Measurements from ENCODE around the gene RITA1.

RITA1 gene

DNA sequence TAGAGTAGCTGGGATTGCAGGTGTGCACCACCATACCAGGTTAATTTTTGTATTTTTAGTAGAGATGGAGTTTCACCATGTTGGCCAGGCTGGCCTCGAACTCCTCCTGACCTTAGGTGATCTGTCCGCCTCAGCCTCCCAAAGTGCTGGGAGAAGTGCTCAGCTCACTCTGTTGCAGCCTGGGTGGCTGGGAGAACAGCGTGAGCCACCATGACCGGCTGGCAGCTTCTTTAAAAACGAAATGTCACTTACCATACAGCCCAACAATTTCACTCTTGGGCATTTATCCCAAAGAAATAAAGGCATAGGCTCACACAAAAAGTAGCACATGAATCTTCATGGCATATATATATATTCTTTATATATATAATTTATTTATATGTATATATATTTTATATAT is 40.7 kb upstream of the RITA1 start:
- H3K36me3 ChIP-seq (ENCODE audit: insufficient read depth, low read length): no peaks in the 10 kb centered on the region
- H3K4me3 ChIP-seq (ENCODE audit: low read depth in 1 of 2, low read length in 2 of 2): no peak overlapping the region
- H3K27me3 ChIP-seq (ENCODE audit: control insufficient read depth in 1 of 2, insufficient read depth in 2 of 2, low read length in 2 of 2): no peaks in the 10 kb centered on the region
- no peak overlapping the region for H3K9ac ChIP-seq (ENCODE audit: low read length)
- H3K27ac ChIP-seq (ENCODE audit: low read depth, low read length): no peak overlapping the region
- no peaks in the 10 kb centered on the region for H3K9me3 ChIP-seq (ENCODE audit: low read length)
- H3K4me1 ChIP-seq (ENCODE audit: insufficient read depth, low read length): peaks cover 6% of the 10 kb centered on the region

DNA sequence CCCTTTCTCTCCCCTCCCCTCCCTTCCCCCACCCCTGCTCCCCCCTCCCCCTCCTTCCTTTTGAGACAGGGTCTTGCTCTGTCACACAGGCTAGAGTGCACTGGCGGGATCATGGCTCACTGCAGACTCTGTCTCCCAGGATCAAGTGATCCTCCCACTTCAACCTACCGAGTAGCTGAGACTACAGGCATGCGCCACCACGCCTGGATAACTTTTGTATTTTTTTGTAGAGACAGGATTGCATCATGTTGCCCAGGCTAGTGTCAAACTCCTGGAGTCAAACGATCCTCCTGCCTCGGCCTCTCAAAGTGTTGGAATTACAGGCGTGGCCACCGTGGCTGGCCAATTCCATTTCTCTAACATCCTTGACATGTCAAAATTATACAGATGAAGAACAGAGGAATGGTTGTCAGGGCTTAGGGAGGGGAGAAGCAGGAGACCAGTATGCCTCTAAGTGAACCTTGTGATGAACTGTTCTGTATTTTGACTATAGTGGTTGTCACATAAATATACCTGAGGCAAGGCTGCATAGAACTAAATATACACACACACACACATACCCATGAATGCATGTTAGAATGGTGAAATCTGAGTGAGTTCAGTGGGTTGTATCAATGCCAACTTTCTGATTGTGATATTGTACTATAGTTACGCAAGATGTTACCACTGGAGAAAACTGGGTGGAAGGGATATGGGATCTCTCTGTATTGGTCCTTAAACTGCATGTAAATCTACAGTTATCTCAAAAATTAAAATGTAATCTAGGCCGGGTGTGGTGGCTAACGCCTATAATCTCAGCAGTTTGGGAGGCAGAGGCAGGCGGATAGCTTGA is 39.6 kb upstream of the RITA1 start:
- H3K27me3 ChIP-seq (ENCODE audit: control insufficient read depth in 1 of 2, insufficient read depth in 2 of 2, low read length in 2 of 2): no peaks in the 10 kb centered on the region
- H3K36me3 ChIP-seq (ENCODE audit: insufficient read depth, low read length): no peaks in the 10 kb centered on the region
- H3K4me3 ChIP-seq (ENCODE audit: low read depth in 1 of 2, low read length in 2 of 2): no peak overlapping the region
- no peak overlapping the region for H3K9ac ChIP-seq (ENCODE audit: low read length)
- no peak overlapping the region for H3K27ac ChIP-seq (ENCODE audit: low read depth, low read length)
- peaks cover 8% of the 10 kb centered on the region for H3K4me1 ChIP-seq (ENCODE audit: insufficient read depth, low read length)
- no peaks in the 10 kb centered on the region for H3K9me3 ChIP-seq (ENCODE audit: low read length)

DNA sequence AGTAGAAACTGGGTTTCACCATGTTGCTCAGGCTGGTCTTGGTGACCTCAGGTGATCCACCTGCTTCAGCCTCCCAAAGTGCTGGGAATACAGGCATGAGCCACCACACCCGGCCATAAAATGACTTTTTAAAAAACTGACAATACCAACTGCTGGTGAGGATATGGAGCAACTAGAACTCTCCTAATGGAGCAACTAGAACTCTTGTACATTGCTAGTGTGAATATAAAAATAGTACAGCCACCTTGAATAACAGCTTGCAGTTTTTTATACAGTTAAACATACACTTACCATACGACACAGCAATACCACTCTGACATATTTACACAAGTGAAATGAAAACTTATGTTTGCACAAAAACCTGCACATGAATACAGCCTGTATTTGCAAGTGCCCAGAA is 38.5 kb upstream of the RITA1 start:
- no peak overlapping the region for H3K4me3 ChIP-seq (ENCODE audit: low read depth in 1 of 2, low read length in 2 of 2)
- peaks cover 8% of the 10 kb centered on the region for H3K4me1 ChIP-seq (ENCODE audit: insufficient read depth, low read length)
- no peaks in the 10 kb centered on the region for H3K9me3 ChIP-seq (ENCODE audit: low read length)
- no peak overlapping the region for H3K9ac ChIP-seq (ENCODE audit: low read length)
- H3K27ac ChIP-seq (ENCODE audit: low read depth, low read length): no peak overlapping the region
- no peaks in the 10 kb centered on the region for H3K36me3 ChIP-seq (ENCODE audit: insufficient read depth, low read length)
- H3K27me3 ChIP-seq (ENCODE audit: control insufficient read depth in 1 of 2, insufficient read depth in 2 of 2, low read length in 2 of 2): peaks cover 6% of the 10 kb centered on the region in 2 donors

DNA sequence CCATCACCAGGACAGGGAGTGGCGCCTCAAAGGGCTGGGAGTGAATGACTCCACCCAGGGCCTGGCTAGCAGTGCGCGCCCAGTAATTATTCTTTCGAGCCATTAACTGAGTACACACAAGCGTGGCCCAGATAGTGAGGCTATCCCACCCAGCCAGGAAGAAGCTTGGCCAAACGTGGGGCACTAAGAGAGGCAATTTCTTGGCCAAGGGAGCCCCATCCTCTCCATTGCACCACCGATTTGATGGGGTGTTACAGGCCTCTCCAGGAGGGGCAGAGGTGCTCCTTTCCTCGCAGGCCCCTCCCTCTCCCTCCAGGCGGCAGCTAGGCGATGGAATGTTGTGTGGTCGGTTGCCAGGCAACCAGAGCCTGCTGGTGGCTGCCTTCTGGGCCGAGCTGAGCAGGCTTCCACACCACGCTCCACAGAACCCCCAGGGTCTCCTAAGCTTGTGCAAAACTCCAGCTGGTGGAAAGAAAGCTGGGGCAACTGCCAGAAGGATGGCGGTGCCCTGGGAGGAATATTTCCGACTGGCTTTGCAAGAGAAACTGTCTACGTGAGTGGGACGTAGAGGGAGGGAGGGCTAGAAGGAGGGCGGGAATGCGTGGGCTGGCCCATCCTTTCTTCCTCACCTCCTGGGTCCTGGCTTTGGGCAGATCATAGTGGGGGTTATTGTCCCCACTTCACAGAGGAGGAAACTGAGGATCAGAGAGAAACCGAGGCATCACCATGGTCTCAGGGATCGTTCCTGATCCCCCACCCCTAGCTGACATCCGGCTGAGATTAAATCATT is 36.0 kb upstream of the RITA1 start, which contains the start of gene CFAP73:
CFAP73 (plus strand) TSS at position 364 of the 790 bp plus-strand sequence; CDS start at position 498, 134 bp downstream.
- H3K36me3 ChIP-seq (ENCODE audit: insufficient read depth, low read length): no peaks in the 10 kb centered on the region
- peaks cover 18 to 28% of the 10 kb centered on the region in 2 donors for H3K27me3 ChIP-seq (ENCODE audit: control insufficient read depth in 1 of 2, insufficient read depth in 2 of 2, low read length in 2 of 2)
- no peak within 1 kb of the TSS for H3K9ac ChIP-seq (ENCODE audit: low read length)
- H3K4me1 ChIP-seq (ENCODE audit: insufficient read depth, low read length): peaks cover 8% of the 10 kb centered on the region
- peak within 1 kb of the TSS in 1 of 2 donors; percentile 13 for H3K4me3 ChIP-seq (ENCODE audit: low read depth in 1 of 2, low read length in 2 of 2)
- H3K9me3 ChIP-seq (ENCODE audit: low read length): no peaks in the 10 kb centered on the region
- H3K27ac ChIP-seq (ENCODE audit: low read depth, low read length): no peak within 1 kb of the TSS

DNA sequence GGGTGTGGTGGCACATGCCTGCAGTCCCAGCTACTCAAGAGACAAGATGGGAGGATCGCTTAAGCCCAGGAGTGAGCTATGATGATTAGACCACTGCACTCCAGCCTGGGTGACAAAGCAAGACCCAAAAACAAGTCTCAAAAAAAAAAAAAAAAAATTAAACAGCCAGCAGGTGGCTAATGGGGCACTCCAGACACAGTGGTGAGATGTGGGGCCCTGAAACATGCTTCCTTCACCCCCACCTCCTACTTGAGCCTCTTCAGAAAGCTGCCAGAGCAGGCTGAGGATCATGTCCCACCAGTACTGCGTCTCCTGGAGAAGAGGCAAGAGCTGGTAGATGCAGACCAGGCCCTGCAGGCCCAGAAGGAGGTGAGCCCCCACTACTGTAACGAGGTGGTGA is 33.9 kb upstream of the RITA1 start:
- no peak overlapping the region for H3K9ac ChIP-seq (ENCODE audit: low read length)
- H3K4me3 ChIP-seq (ENCODE audit: low read depth in 1 of 2, low read length in 2 of 2): no peak overlapping the region
- peaks cover 8% of the 10 kb centered on the region for H3K4me1 ChIP-seq (ENCODE audit: insufficient read depth, low read length)
- no peaks in the 10 kb centered on the region for H3K9me3 ChIP-seq (ENCODE audit: low read length)
- no peaks in the 10 kb centered on the region for H3K36me3 ChIP-seq (ENCODE audit: insufficient read depth, low read length)
- no peak overlapping the region for H3K27ac ChIP-seq (ENCODE audit: low read depth, low read length)
- H3K27me3 ChIP-seq (ENCODE audit: control insufficient read depth in 1 of 2, insufficient read depth in 2 of 2, low read length in 2 of 2): peaks cover 25 to 42% of the 10 kb centered on the region in 2 donors

DNA sequence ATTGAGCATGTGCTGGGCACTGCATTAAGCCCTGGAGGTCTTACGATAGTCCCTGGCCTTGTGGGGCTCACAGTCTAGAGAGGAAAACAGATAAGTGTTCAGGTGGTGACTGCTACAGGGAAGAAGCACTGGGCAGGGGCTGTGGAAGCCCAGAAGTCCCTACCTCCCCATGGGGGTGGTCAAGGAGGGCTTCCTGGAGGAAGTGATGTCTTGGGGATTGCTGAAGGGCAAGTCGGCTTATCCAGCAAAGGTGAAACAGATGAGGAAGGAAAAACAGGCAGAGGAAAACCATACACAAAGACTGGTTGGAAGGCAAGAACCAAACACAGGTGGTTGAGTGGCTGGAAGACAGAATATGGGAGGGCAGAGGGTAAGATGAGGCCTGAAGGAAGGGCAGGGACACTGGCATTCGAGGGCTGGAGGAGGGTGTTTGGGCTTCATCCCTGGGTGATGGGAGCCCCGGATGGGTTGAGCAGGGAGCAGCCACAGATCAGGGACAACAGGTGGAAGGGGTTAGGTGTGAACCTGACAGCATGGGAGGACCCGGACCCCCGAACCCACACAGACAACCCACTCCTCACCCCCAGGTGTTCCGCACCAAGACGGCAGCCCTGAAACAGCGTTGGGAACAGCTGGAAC is 33.2 kb upstream of the RITA1 start:
- Histone ChIP-seq H3K27ac (ENCODE audit: low read depth, low read length) (no peak overlapping the region), H3K36me3 (ENCODE audit: insufficient read depth, low read length) (no peaks in the 10 kb centered on the region), H3K4me3 (ENCODE audit: low read depth in 1 of 2, low read length in 2 of 2) (peak overlapping the region in 1 of 2 donors; percentile 38), H3K9me3 (ENCODE audit: low read length) (no peaks in the 10 kb centered on the region), H3K27me3 (ENCODE audit: control insufficient read depth in 1 of 2, insufficient read depth in 2 of 2, low read length in 2 of 2) (peaks cover 25 to 42% of the 10 kb centered on the region in 2 donors), H3K9ac (ENCODE audit: low read length) (no peak overlapping the region), H3K4me1 (ENCODE audit: insufficient read depth, low read length) (peaks cover 8% of the 10 kb centered on the region)

DNA sequence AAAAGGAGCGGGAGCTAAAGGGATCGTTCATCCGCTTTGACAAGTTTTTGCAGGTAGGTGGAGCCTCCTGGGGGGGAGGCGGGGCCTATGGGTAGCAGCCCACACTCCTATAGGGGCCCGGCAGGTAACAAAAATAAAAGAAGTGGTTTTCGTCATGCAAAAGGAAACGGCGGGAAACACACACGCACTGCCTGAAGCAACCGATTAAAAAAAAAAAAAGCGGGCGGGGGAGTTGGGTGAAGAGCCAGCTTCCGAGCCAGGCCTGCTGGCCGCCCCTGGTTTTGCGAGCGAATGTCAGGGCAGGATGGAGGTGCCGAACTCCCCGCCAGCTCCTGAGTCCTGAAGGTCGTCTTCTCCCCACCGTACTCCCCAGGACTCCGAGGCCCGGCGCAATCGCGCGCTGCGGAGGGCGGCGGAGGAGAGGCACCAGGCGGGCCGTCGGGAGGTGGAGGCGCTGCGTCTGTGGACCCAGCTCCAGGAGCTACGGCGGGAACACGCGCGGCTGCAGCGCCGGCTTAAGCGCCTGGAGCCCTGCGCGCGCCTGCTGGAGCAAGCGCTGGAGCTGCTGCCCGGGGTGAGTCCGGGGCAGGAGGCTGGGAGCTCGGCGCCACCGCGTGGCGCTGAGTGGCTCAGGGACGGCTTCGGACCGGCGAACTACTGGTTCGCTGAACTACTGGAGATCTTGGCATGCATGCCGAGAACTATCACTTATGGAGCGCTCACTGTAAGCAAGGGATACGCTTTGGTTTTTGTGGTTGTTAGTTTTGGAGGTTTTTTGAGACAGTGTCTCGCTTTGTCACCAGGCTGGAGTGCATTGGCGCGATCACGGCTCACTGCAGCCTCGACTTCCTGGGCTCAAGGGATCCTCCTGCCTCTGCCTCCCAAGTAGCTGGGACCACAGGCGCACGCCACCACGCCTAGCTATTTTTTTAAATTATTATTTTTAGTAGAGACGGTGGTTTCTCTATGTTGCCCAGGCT is 32.4 kb upstream of the RITA1 start:
- peaks cover 25 to 42% of the 10 kb centered on the region in 2 donors for H3K27me3 ChIP-seq (ENCODE audit: control insufficient read depth in 1 of 2, insufficient read depth in 2 of 2, low read length in 2 of 2)
- peaks cover 8% of the 10 kb centered on the region for H3K4me1 ChIP-seq (ENCODE audit: insufficient read depth, low read length)
- H3K4me3 ChIP-seq (ENCODE audit: low read depth in 1 of 2, low read length in 2 of 2): peak overlapping the region; percentile 38 to 41
- peaks cover 1% of the 10 kb centered on the region for H3K36me3 ChIP-seq (ENCODE audit: insufficient read depth, low read length)
- no peak overlapping the region for H3K27ac ChIP-seq (ENCODE audit: low read depth, low read length)
- H3K9me3 ChIP-seq (ENCODE audit: low read length): no peaks in the 10 kb centered on the region
- no peak overlapping the region for H3K9ac ChIP-seq (ENCODE audit: low read length)

DNA sequence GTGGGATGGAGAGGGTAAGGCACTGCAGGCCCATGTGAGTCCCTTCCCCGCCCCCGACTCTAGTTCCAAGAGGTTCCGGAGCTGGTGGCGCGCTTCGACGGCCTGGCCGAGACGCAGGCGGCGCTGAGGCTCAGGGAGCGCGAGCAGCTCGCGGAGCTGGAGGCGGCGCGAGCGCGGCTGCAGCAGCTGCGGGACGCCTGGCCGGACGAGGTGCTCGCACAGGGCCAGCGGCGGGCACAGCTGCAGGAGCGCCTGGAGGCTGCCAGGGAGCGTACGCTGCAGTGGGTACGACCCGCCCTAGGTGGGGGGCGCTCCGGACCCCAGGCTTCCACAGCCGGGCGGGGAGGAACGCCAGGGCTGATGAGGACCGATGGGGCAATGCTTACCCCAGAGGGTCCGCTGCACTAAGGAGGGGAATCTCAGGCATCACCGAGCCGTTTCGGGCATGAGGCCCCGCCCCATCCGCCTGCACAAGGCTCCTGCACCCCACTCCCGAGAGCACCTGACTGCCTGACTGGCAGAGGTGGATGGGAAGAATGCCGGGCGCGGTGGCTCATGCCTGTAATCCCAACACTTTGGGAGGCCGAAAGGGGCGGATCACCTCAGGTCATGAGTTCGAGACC is 31.1 kb upstream of the RITA1 start:
- peaks cover 25 to 42% of the 10 kb centered on the region in 2 donors for H3K27me3 ChIP-seq (ENCODE audit: control insufficient read depth in 1 of 2, insufficient read depth in 2 of 2, low read length in 2 of 2)
- peaks cover 12% of the 10 kb centered on the region for H3K36me3 ChIP-seq (ENCODE audit: insufficient read depth, low read length)
- no peak overlapping the region for H3K4me3 ChIP-seq (ENCODE audit: low read depth in 1 of 2, low read length in 2 of 2)
- no peak overlapping the region for H3K9ac ChIP-seq (ENCODE audit: low read length)
- no peak overlapping the region for H3K27ac ChIP-seq (ENCODE audit: low read depth, low read length)
- peaks cover 6% of the 10 kb centered on the region for H3K4me1 ChIP-seq (ENCODE audit: insufficient read depth, low read length)
- H3K9me3 ChIP-seq (ENCODE audit: low read length): no peaks in the 10 kb centered on the region

DNA sequence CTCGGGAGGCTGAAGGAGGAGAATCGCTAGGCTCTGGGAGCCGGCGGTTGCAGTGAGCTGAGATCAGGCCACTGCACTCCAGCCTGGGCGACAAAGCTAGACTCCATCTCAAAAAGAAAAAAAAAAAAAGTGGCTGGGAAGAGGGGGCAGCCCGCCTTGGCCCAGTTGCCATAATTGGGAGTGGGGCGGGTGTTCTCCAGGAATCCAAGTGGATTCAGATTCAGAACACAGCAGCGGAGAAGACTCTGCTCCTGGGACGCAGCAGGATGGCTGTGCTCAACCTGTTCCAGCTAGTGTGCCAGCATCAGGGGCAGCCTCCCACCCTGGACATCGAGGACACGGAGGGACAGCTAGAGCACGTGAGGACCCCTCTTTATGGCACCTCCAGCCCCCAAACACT is 30.5 kb upstream of the RITA1 start:
- Histone ChIP-seq H3K4me3 (ENCODE audit: low read depth in 1 of 2, low read length in 2 of 2) (no peak overlapping the region), H3K27ac (ENCODE audit: low read depth, low read length) (no peak overlapping the region), H3K9me3 (ENCODE audit: low read length) (no peaks in the 10 kb centered on the region), H3K36me3 (ENCODE audit: insufficient read depth, low read length) (peaks cover 17% of the 10 kb centered on the region), H3K4me1 (ENCODE audit: insufficient read depth, low read length) (no peaks in the 10 kb centered on the region), H3K9ac (ENCODE audit: low read length) (no peak overlapping the region), H3K27me3 (ENCODE audit: control insufficient read depth in 1 of 2, insufficient read depth in 2 of 2, low read length in 2 of 2) (peaks cover 25 to 42% of the 10 kb centered on the region in 2 donors)

DNA sequence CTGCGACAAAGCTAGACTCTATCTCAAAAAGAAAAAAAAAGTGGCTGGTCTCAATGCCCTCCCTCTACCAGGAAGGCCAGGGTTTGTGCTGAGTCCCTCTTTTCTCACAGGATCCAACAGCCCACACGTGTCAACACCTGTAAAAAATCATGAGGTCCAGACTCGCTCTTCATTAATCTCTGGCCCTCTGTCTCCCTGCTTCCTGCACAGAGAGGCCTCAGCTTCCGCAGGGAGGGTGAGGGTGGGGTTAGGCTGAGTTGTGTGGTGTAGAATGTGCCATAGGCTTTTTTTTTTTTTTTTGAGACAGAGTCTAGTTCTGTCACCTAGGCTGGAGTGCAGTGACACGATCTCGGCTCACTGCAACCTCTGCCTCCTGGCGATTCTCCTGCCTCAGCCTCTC is 29.9 kb upstream of the RITA1 start:
- no peaks in the 10 kb centered on the region for H3K4me1 ChIP-seq (ENCODE audit: insufficient read depth, low read length)
- H3K9ac ChIP-seq (ENCODE audit: low read length): no peak overlapping the region
- no peak overlapping the region for H3K4me3 ChIP-seq (ENCODE audit: low read depth in 1 of 2, low read length in 2 of 2)
- H3K27ac ChIP-seq (ENCODE audit: low read depth, low read length): no peak overlapping the region
- H3K36me3 ChIP-seq (ENCODE audit: insufficient read depth, low read length): peaks cover 23% of the 10 kb centered on the region
- no peaks in the 10 kb centered on the region for H3K9me3 ChIP-seq (ENCODE audit: low read length)
- peaks cover 25 to 42% of the 10 kb centered on the region in 2 donors for H3K27me3 ChIP-seq (ENCODE audit: control insufficient read depth in 1 of 2, insufficient read depth in 2 of 2, low read length in 2 of 2)

Data from muscle layer of colon (tissue), 2 donors.